Rectal smooth muscle tissue (tissue), 1 donor: ENCODE data around the gene CERS6.

ENCODE experiments used
- H3K27ac ChIP-seq: one replicate; pipeline ENCODE4 v1.7.0; 2013; ENCODE audit warnings: low read depth, low read length, inconsistent platforms
- H3K27me3 ChIP-seq: one replicate; pipeline ENCODE4 v1.7.0; 2013; ENCODE audit warnings: low read length; ENCODE audit not compliant: control insufficient read depth, insufficient read depth
- H3K36me3 ChIP-seq: one replicate; pipeline ENCODE4 v1.7.0; 2013; ENCODE audit warnings: low read length; ENCODE audit not compliant: control insufficient read depth, insufficient read depth
- H3K4me1 ChIP-seq: one replicate; pipeline ENCODE4 v1.7.0; 2013; ENCODE audit warnings: low read length; ENCODE audit not compliant: control insufficient read depth, insufficient read depth
- H3K4me3 ChIP-seq: one replicate; pipeline ENCODE4 v1.7.0; 2013; ENCODE audit warnings: low read length
- H3K9ac ChIP-seq: one replicate; pipeline ENCODE4 v1.7.0; 2013; ENCODE audit warnings: low read length

Gene CERS6

DNA sequence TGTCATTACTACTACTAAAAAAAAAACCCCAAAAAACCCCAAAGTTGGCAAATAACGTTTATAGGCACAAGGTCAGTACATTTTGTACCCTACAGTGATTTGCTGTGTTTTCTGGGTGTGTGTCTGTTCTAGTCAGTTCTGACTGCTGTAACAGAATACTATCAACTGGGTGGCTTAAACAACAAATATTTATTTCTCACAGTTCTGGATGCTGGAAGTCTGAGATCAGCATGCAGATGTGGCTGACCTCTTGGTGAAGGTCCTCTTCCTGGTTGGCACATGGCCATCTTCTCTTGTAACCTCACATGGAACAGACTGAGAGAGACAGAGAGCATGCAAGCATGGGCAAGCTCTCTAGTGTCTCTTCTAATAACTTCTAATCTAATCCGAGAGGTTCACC is 103.1 kb downstream of the CERS6 start:
- H3K9ac ChIP-seq: no peak overlapping the region
- no peaks in the 10 kb centered on the region for H3K27me3 ChIP-seq
- H3K4me3 ChIP-seq: no peak overlapping the region
- no peak overlapping the region for H3K27ac ChIP-seq
- H3K4me1 ChIP-seq: no peaks in the 10 kb centered on the region
- no peaks in the 10 kb centered on the region for H3K36me3 ChIP-seq

DNA sequence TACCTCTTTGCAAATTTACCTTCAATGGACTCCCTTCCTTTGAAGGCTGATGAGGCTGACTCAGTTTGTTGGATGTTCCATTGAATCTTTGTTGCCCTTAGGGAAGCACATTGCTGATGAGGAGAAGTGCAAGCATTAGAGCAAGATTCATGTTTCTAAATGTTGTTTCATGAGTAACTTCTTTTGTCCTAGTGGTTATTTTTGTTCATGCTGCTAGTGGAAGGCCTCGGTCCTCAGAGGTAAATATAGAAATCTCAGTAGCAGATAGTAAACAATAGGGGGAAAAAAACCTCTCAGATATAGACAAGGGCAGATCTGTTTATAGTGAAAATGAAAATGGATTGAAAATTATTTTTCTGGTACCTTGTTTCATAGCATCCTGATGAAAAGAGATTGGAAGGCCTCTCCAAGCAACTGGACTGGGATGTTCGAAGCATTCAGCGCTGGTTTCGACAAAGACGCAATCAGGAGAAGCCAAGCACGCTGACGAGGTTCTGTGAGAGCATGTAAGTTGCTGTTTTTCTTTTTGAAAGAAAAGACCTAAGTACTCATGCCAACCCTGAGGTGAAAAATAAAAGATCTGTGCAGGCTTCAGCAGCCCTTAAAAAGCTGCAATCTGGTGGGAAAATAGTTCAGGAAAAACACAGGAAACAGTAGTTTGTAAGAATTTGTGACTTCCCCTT is 104.9 kb downstream of the CERS6 start:
- no peak overlapping the region for H3K27ac ChIP-seq
- H3K36me3 ChIP-seq: no peaks in the 10 kb centered on the region
- H3K4me1 ChIP-seq: no peaks in the 10 kb centered on the region
- H3K27me3 ChIP-seq: no peaks in the 10 kb centered on the region
- no peak overlapping the region for H3K4me3 ChIP-seq
- H3K9ac ChIP-seq: no peak overlapping the region

DNA sequence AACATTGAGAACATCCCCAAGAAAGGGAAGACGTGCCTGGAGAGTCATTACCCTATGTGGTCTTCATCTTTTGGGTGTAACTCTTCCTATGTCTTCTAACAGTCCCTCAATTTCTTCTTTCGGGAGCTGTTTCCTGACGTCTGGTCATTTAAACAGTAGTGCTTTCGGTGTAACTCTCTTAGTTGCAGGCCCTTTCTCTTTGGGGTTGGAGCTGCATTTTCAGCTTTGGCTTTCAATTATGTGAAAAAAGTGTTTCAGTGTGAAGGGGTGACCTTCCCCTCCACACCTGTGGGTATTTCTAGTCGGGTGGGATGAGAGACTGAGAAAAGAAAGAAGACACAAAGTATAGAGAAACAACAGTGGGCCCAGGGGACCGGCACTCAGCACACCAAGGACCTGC is 105.9 kb downstream of the CERS6 start:
- Histone ChIP-seq H3K27ac (no peak overlapping the region), H3K4me3 (no peak overlapping the region), H3K36me3 (no peaks in the 10 kb centered on the region), H3K4me1 (peaks cover 1% of the 10 kb centered on the region), H3K27me3 (no peaks in the 10 kb centered on the region), H3K9ac (no peak overlapping the region)

DNA sequence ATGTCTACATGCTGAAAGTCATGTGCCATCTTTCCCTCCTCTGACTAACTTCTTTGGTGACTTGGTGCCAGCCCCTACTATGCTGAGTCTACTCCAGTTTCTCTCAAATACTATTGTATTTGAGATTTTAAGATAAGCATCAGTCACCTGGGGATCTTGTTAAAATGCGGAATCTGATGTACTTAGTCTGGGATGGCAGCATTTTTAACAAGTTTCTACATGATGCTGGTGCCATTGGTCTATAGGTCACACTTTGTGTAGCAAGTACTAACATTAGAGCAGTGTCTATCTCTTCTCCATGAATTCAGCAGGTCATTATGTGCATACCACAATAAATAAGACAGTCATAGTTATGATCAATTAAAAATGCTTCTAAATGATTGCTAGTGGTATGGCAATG is 106.9 kb downstream of the CERS6 start:
- Histone ChIP-seq H3K4me3 (no peak overlapping the region), H3K27me3 (no peaks in the 10 kb centered on the region), H3K4me1 (peaks cover 9% of the 10 kb centered on the region), H3K36me3 (no peaks in the 10 kb centered on the region), H3K27ac (no peak overlapping the region), H3K9ac (no peak overlapping the region)

DNA sequence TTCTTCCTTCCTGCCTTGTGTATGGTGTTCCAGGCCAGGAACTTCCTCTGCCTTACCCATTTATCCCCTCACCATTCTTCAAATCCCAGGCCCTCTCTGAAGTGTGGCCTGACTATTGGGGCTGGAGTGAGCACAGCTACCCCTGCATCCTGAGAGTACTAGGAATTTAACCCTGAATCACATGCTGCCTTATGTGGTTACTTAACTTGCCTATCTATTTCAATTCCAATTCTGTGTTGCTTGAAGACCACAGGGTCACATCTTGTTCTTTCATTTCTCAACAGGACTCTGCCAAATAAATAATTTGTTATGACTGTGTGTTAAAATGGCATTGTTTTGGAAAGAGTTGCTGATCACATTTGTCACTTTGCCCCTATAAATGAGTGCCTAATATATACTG is 108.6 kb downstream of the CERS6 start:
- Histone ChIP-seq H3K9ac (no peak overlapping the region), H3K27ac (no peak overlapping the region), H3K27me3 (no peaks in the 10 kb centered on the region), H3K4me1 (peaks cover 13% of the 10 kb centered on the region), H3K36me3 (no peaks in the 10 kb centered on the region), H3K4me3 (no peak overlapping the region)

DNA sequence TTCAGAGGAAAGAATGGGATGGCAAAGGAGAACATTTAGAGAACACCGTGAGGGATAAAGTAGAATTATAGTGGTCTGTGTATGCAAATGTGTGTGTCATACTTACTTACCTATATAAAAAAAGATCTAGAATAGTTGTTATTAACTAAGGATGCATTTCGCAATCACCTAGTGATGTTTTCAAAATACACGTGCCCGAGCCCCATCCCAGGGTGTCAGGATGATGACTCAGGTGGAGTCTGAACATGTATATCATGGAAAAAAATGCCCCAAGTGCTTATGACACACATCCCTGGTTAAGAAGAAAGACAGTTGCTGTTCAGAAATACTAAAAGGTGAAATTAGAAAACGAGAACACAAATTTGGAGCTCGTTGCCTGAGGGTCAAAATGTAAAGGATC is 109.0 kb downstream of the CERS6 start:
- no peak overlapping the region for H3K9ac ChIP-seq
- peaks cover 14% of the 10 kb centered on the region for H3K4me1 ChIP-seq
- no peaks in the 10 kb centered on the region for H3K36me3 ChIP-seq
- H3K27ac ChIP-seq: no peak overlapping the region
- H3K27me3 ChIP-seq: no peaks in the 10 kb centered on the region
- H3K4me3 ChIP-seq: no peak overlapping the region

DNA sequence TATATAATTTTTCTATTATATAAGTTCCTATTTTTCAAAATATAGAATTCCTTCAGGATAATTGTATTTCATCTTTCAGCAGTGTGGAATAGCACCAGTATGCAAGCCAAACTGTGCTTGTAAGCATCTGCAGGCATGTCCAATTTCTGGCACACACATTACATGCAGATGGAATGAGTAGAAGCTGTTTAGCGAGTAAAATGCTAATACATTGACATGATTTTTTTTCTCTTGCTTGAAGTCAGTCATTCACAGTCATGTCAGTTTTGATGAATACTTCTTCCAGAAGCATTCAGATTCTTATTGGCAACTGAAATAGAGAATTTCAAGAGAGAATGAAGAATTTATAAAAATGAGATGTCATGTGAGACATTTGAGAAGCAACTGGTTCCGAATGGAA is 109.4 kb downstream of the CERS6 start:
- Histone ChIP-seq H3K27ac (no peak overlapping the region), H3K9ac (no peak overlapping the region), H3K4me1 (peaks cover 15% of the 10 kb centered on the region), H3K36me3 (no peaks in the 10 kb centered on the region), H3K4me3 (no peak overlapping the region), H3K27me3 (no peaks in the 10 kb centered on the region)

DNA sequence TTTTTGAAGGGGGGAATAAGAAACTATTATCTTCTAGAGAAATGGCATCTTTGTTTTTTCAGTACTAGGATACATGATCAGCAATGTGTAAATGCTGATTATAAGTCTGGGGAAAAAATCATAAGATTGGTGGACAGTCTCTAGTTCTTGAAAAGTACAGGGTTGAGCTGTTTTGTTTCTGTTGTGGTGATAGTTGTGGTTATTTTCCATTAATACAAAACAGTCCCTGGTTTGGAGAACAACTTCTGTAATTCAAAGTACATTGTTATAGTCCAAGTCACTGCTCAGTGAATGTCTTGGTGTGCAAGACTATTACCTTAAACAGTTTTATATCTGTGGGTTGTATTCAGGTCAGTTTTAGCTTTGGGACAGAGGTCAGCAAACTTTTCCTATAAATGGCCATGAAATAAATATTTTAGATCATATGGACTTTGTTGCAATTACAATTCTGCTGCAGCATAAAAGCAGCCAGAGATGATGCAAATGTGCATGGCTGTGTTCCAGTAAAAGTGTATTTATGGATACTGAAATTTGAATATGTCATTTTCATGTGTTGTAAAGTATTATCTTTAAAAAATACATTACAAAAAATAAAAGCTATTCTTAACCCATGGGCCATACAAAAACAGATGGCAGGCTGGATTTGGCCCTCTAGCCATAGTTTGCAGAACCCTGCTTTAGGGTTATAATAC is 111.0 kb downstream of the CERS6 start:
- Histone ChIP-seq H3K4me3 (no peak overlapping the region), H3K9ac (no peak overlapping the region), H3K27ac (no peak overlapping the region), H3K27me3 (no peaks in the 10 kb centered on the region), H3K36me3 (no peaks in the 10 kb centered on the region), H3K4me1 (peaks cover 15% of the 10 kb centered on the region)

DNA sequence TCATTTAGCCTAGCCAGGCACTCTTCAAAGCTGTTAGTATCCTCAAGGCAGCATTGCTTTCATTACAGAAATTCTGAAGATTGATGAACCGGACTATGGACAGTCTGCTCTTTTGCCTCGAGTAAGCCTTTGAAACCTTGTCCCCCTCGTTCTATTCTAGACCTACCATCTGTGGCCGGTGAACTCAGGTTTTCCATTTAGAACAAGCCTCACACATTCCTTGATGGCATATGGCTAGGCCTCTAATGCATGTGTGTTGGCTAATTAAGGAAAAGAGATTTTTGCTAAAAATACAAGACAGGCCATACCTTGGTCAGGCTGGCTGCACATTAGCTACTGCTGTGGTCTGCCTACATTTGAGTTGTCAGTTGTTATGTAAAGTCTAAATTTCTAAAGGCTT is 111.8 kb downstream of the CERS6 start:
- Histone ChIP-seq H3K4me3 (no peak overlapping the region), H3K27me3 (no peaks in the 10 kb centered on the region), H3K36me3 (no peaks in the 10 kb centered on the region), H3K4me1 (peaks cover 15% of the 10 kb centered on the region), H3K9ac (no peak overlapping the region), H3K27ac (no peak overlapping the region)

DNA sequence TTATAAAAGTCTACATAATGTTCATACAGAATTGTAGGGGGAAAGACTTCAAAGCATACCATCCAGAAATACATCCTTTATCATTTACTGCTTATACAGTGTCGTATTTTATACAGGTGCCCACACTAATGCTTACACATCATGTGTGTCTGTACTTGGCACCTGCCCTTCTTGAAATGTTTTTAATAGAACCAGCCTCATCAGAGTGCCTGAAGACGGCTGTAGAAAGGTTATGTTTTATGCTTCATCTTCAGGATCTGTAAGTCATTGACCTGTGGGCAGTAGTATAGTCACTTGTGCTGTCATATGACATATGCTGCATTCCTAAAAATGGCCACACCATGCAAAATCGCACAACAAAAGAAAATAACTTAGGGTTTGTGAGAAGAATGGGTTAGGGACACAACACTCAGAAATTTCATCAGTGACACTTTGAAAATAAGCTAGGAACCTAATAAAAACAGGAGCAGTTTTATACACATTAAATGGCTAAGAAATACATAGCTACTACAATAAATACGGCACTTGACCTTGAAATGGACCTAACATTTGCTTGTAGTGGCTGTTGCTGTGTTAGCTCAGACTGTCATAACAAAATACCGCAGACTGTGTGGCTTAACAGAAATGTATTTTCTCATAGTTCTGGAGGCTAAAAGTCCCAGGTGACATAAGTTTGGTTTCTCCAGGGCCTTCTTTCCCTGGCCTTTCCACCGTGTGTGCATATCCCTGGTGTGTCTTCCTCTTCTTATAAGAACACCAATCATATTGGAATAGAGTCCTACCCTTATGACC is 112.6 kb downstream of the CERS6 start:
- Histone ChIP-seq H3K4me3 (no peak overlapping the region), H3K27me3 (no peaks in the 10 kb centered on the region), H3K27ac (no peak overlapping the region), H3K9ac (no peak overlapping the region), H3K36me3 (no peaks in the 10 kb centered on the region), H3K4me1 (peaks cover 15% of the 10 kb centered on the region)

DNA sequence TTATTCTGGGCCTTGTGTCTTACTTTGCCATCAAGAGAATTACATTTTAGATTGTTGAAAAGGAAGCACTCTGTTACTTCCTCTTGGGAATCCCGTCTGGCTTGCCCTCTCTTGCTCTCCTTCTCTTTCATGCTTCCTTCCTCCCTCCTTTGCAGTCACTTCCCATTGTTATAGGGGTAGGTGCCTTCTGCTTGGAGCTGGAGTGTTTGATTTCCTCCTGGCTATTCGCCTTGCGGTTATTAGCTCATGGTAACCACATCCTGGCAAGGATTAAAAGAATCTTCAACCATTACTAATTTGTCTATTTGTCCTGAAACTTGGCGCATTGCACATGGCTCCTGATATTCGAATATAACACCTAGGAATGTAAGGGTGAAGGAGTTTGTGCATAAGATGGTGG is 115.0 kb downstream of the CERS6 start:
- Histone ChIP-seq H3K27me3 (no peaks in the 10 kb centered on the region), H3K4me1 (peaks cover 15% of the 10 kb centered on the region), H3K9ac (no peak overlapping the region), H3K27ac (no peak overlapping the region), H3K4me3 (no peak overlapping the region), H3K36me3 (no peaks in the 10 kb centered on the region)

DNA sequence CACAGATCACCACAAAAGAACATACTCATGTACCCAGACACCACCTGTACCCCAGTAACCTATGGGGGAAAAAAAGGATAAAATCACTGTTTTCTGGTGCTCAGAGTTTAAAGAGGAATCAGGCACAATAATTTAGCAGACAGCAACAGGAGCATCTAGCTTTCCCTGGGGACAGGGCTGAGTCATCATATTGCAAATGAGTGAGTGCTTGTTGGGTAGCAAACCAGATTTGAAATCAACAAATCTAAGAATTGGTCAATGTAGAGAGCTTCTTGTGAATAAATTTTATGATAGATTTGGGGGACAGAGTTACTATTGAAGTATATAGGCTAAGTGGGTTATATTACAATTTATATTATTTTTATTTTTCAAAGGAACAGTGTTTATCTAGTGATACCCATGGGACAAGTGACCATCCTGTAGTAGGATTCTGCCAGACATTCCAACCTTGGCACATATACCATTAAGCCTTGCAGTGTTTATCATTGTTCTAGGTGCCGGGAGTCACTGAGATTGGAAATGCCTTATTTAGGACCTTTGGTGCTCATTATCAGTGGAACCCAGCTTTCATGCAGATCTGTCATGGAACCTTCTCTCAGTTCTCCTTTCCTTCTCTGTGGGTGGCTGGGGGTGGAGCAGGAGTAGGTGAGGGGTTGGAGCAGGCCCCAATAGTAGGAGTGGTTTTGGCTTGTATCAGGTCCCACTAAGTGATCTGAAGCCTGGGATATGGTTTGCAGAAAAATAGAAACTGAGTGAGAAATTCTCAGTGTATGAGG is 117.2 kb downstream of the CERS6 start:
- no peaks in the 10 kb centered on the region for H3K36me3 ChIP-seq
- no peak overlapping the region for H3K27ac ChIP-seq
- no peaks in the 10 kb centered on the region for H3K27me3 ChIP-seq
- H3K4me3 ChIP-seq: no peak overlapping the region
- H3K9ac ChIP-seq: no peak overlapping the region
- H3K4me1 ChIP-seq: peaks cover 6% of the 10 kb centered on the region
